T-helper 17 cell (primary cell): ENCODE results near the gene FARP2. TPM values are rescaled to one million over a fixed set of nuclear protein-coding genes. Genes with fewer than 3 reads are reported as not detected.
"Not testable (repeated sequence)": the region's sequence is repeated elsewhere in the genome, so short reads cannot be mapped to it uniquely, and the experiment has no call there.

Experiments
- ATAC-seq: fragments of 150-1000 bp; cut with Tn5 transposase; 2 replicates; pipeline ENCODE4 v1.10.0; 2021; ENCODE audit warnings: mild to moderate bottlenecking, moderate library complexity
- DNase-seq, 3 donors: peaks; one replicate each; pipeline versions ENCODE4 v3.0.0 to v3.0.0-alpha.2; 2020 to 2021
- H3K9me3 ChIP-seq: one replicate; pipeline ENCODE4 v1.7.0; 2013; ENCODE audit warnings: low read length, mild to moderate bottlenecking; ENCODE audit not compliant: control insufficient read depth, poor library complexity, severe bottlenecking
- H3K27ac Mint-ChIP-seq: one replicate; pipeline ENCODE4 v1.8.0; 2022; ENCODE audit warnings: mild to moderate bottlenecking, moderate library complexity, mixed read lengths
- H3K27me3 Mint-ChIP-seq: one replicate; pipeline ENCODE4 v1.8.0; 2022; ENCODE audit warnings: mixed read lengths
- H3K36me3 Mint-ChIP-seq: one replicate; pipeline ENCODE4 v1.8.0; 2022; ENCODE audit warnings: low read depth, mixed read lengths
- H3K4me1 Mint-ChIP-seq: one replicate; pipeline ENCODE4 v1.8.0; 2022; ENCODE audit warnings: mild to moderate bottlenecking, mixed read lengths
- H3K4me3 Mint-ChIP-seq: one replicate; pipeline ENCODE4 v1.8.0; 2022; ENCODE audit warnings: mild to moderate bottlenecking, moderate library complexity, mixed read lengths
- total RNA-seq, 4 donors: library from RNA in 2 of 4; stranded (reverse) in 2 of 4; gene quantifications; one replicate each; pipeline ENCODE4 v1.2.3 and lab custom pipeline; 2022 to 2026

Gene FARP2
- total RNA-seq, 2 donors from 2014 or later, result 18.0 to 28.1 TPM

GRCh38 chr2:241413929-241414580 is 58.0 kb downstream of the FARP2 start:
- no peak for DNase-seq
- no peak for ATAC-seq
- H3K27me3 Mint-ChIP-seq, result no peaks in the 10 kb centered on the region
- H3K27ac Mint-ChIP-seq, result no peak overlapping the region
- no peak overlapping the region for H3K4me3 Mint-ChIP-seq
- H3K36me3 Mint-ChIP-seq, result peaks cover 17% of the 10 kb centered on the region
- H3K9me3 ChIP-seq, result no peaks in the 10 kb centered on the region
- peaks cover 6% of the 10 kb centered on the region for H3K4me1 Mint-ChIP-seq

GRCh38 chr2:241415196-241415595 is 59.1 kb downstream of the FARP2 start:
- H3K9me3 ChIP-seq, result no peaks in the 10 kb centered on the region
- Mint-ChIP-seq H3K36me3 (peaks cover 17% of the 10 kb centered on the region), H3K4me3 (no peak overlapping the region), H3K4me1 (peaks cover 6% of the 10 kb centered on the region), H3K27me3 (no peaks in the 10 kb centered on the region), H3K27ac (no peak overlapping the region)
- ATAC-seq, result no peak
- no peak for DNase-seq

- Mint-ChIP-seq H3K4me1 (peaks cover 6% of the 10 kb centered on the region), H3K27ac (no peak overlapping the region), H3K27me3 (no peaks in the 10 kb centered on the region), H3K36me3 (peaks cover 14% of the 10 kb centered on the region), H3K4me3 (no peak overlapping the region)
- H3K9me3 ChIP-seq, result no peaks in the 10 kb centered on the region
- ATAC-seq (no peak), DNase-seq (no peak)
These were observed 61.5 kb downstream of the FARP2 start for GRCh38 chr2:241417626-241418025.

- H3K9me3 ChIP-seq, result peaks cover 2% of the 10 kb centered on the region
- ATAC-seq, result no peak
- no peak for DNase-seq
- Mint-ChIP-seq H3K36me3 (peaks cover 7% of the 10 kb centered on the region), H3K27me3 (no peaks in the 10 kb centered on the region), H3K4me3 (no peak overlapping the region), H3K4me1 (no peaks in the 10 kb centered on the region), H3K27ac (no peak overlapping the region)
These were observed 65.2 kb downstream of the FARP2 start for GRCh38 chr2:241421330-241421729.

GRCh38 chr2:241421942-241422341 is 65.9 kb downstream of the FARP2 start:
- not testable (repeated sequence) for H3K27me3 Mint-ChIP-seq, H3K4me3 Mint-ChIP-seq, H3K9me3 ChIP-seq, H3K36me3 Mint-ChIP-seq, H3K27ac Mint-ChIP-seq, ATAC-seq, DNase-seq, H3K4me1 Mint-ChIP-seq

- H3K36me3 Mint-ChIP-seq, result peaks cover 7% of the 10 kb centered on the region
- peaks cover 2% of the 10 kb centered on the region for H3K9me3 ChIP-seq
- DNase-seq (no peak), ATAC-seq (no peak)
- H3K4me3 Mint-ChIP-seq, result no peak overlapping the region
- no peaks in the 10 kb centered on the region for H3K27me3 Mint-ChIP-seq
- no peaks in the 10 kb centered on the region for H3K4me1 Mint-ChIP-seq
- H3K27ac Mint-ChIP-seq, result no peak overlapping the region
These were observed 66.3 kb downstream of the FARP2 start for GRCh38 chr2:241422350-241422749.

- not testable (repeated sequence) for H3K27me3 Mint-ChIP-seq, H3K36me3 Mint-ChIP-seq, ATAC-seq, DNase-seq, H3K4me3 Mint-ChIP-seq, H3K9me3 ChIP-seq, H3K4me1 Mint-ChIP-seq, H3K27ac Mint-ChIP-seq
These were observed 67.4 kb downstream of the FARP2 start for GRCh38 chr2:241423489-241423888.

- no peaks in the 10 kb centered on the region for H3K27me3 Mint-ChIP-seq
- H3K9me3 ChIP-seq, result peaks cover 2% of the 10 kb centered on the region
- DNase-seq, result no peak
- ATAC-seq, result no peak
- H3K4me3 Mint-ChIP-seq, result no peak overlapping the region
- no peaks in the 10 kb centered on the region for H3K4me1 Mint-ChIP-seq
- no peak overlapping the region for H3K27ac Mint-ChIP-seq
- peaks cover 3% of the 10 kb centered on the region for H3K36me3 Mint-ChIP-seq
These were observed 69.3 kb downstream of the FARP2 start for GRCh38 chr2:241425368-241425767.

GRCh38 chr2:241430178-241430577 is 74.1 kb downstream of the FARP2 start:
- H3K9me3 ChIP-seq, result no peaks in the 10 kb centered on the region
- Mint-ChIP-seq H3K4me3 (no peak overlapping the region), H3K36me3 (no peaks in the 10 kb centered on the region), H3K27ac (no peak overlapping the region), H3K4me1 (no peaks in the 10 kb centered on the region), H3K27me3 (no peaks in the 10 kb centered on the region)
- no peak for ATAC-seq
- DNase-seq, result no peak

GRCh38 chr2:241432824-241433448 is 76.9 kb downstream of the FARP2 start:
- Mint-ChIP-seq H3K36me3 (no peaks in the 10 kb centered on the region), H3K27me3 (no peaks in the 10 kb centered on the region), H3K4me1 (no peaks in the 10 kb centered on the region), H3K4me3 (no peak overlapping the region), H3K27ac (no peak overlapping the region)
- DNase-seq (no peak), ATAC-seq (no peak)
- no peaks in the 10 kb centered on the region for H3K9me3 ChIP-seq

- H3K4me3 Mint-ChIP-seq, result no peak overlapping the region
These were observed 81.1 kb downstream of the FARP2 start for GRCh38 chr2:241437179-241437578.

GRCh38 chr2:241441492-241441891 is 85.4 kb downstream of the FARP2 start:
- DNase-seq (no peak), ATAC-seq (no peak)
- H3K27me3 Mint-ChIP-seq, result peaks cover 24% of the 10 kb centered on the region
- no peaks in the 10 kb centered on the region for H3K9me3 ChIP-seq
- no peak overlapping the region for H3K27ac Mint-ChIP-seq
- H3K36me3 Mint-ChIP-seq, result peaks cover 2% of the 10 kb centered on the region
- no peak overlapping the region for H3K4me3 Mint-ChIP-seq
- H3K4me1 Mint-ChIP-seq, result peaks cover 13% of the 10 kb centered on the region

More at GRCh38 chr2:241437179-241437578, 81.1 kb downstream of the FARP2 start:
- H3K27me3 Mint-ChIP-seq, result peaks cover 7% of the 10 kb centered on the region
- ATAC-seq, result no peak
- H3K36me3 Mint-ChIP-seq, result peaks cover 2% of the 10 kb centered on the region
- no peak for DNase-seq
- H3K9me3 ChIP-seq, result no peaks in the 10 kb centered on the region
- no peak overlapping the region for H3K27ac Mint-ChIP-seq
- no peaks in the 10 kb centered on the region for H3K4me1 Mint-ChIP-seq

GRCh38 chr2:241443486-241444223 is 87.6 kb downstream of the FARP2 start:
- ATAC-seq, result peak; percentile 89
- no peaks in the 10 kb centered on the region for H3K9me3 ChIP-seq
- Mint-ChIP-seq H3K4me3 (peak overlapping the region; percentile 63), H3K4me1 (peaks cover 13% of the 10 kb centered on the region), H3K27ac (peak overlapping the region; percentile 75), H3K27me3 (peaks cover 30% of the 10 kb centered on the region), H3K36me3 (peaks cover 2% of the 10 kb centered on the region)
- DNase-seq, result peak; percentile 53 to 90 (median 78)
